Activated T-cell treated with anti-CD3 and anti-CD28 coated beads for 24 hours (primary cell): ENCODE data around the gene ADAMTSL3.
"Not testable (repeated sequence)": the region's sequence is repeated elsewhere in the genome, so short reads cannot be mapped to it uniquely, and the experiment has no call there.

Experiments used
- DNase-seq: peaks from one replicate; pipeline ENCODE4 v3.0.0-alpha.2; 2020; ENCODE audit warnings: low read depth

Gene ADAMTSL3

GRCh38 chr15:83922649-83923294 lies 268.8 kb downstream of the ADAMTSL3 start:
- no peak for DNase-seq

GRCh38 chr15:83926116-83926515 lies 272.2 kb downstream of the ADAMTSL3 start:
- no peak for DNase-seq

- DNase-seq, result no peak
Measured at GRCh38 chr15:83927704-83928391, 273.9 kb downstream of the ADAMTSL3 start.

GRCh38 chr15:83928392-83928734 lies 274.4 kb downstream of the ADAMTSL3 start:
- no peak for DNase-seq

- no peak for DNase-seq
Measured at GRCh38 chr15:83928878-83929418, 275.0 kb downstream of the ADAMTSL3 start.

GRCh38 chr15:83929619-83930018 lies 275.7 kb downstream of the ADAMTSL3 start:
- DNase-seq, result no peak

GRCh38 chr15:83930392-83931212 lies 276.7 kb downstream of the ADAMTSL3 start:
- DNase-seq, result no peak

- DNase-seq, result no peak
Measured at GRCh38 chr15:83935774-83936173, 281.9 kb downstream of the ADAMTSL3 start.

- DNase-seq, result no peak
Measured at GRCh38 chr15:83940136-83940535, 286.2 kb downstream of the ADAMTSL3 start.

GRCh38 chr15:83943043-83943442 lies 289.1 kb downstream of the ADAMTSL3 start:
- no peak for DNase-seq

- DNase-seq, result no peak
Measured at GRCh38 chr15:83943849-83944404, 290.0 kb downstream of the ADAMTSL3 start.

GRCh38 chr15:83947156-83947555 lies 293.2 kb downstream of the ADAMTSL3 start:
- DNase-seq, result no peak

- DNase-seq, result no peak
Measured at GRCh38 chr15:83954506-83954905, 300.6 kb downstream of the ADAMTSL3 start.

- DNase-seq, result no peak
Measured at GRCh38 chr15:83955806-83956265, 301.9 kb downstream of the ADAMTSL3 start.

- no peak for DNase-seq
Measured at GRCh38 chr15:83956887-83957286, 303.0 kb downstream of the ADAMTSL3 start.

- no peak for DNase-seq
Measured at GRCh38 chr15:83959477-83959876, 305.6 kb downstream of the ADAMTSL3 start.

GRCh38 chr15:83960192-83960829 lies 306.4 kb downstream of the ADAMTSL3 start:
- DNase-seq, result no peak

- no peak for DNase-seq
Measured at GRCh38 chr15:83961311-83961710, 307.4 kb downstream of the ADAMTSL3 start.

- DNase-seq, result not testable (repeated sequence)
Measured at GRCh38 chr15:83964967-83965366, 311.0 kb downstream of the ADAMTSL3 start.

- no peak for DNase-seq
Measured at GRCh38 chr15:83970295-83970890, 316.5 kb downstream of the ADAMTSL3 start.

- DNase-seq, result no peak
Measured at GRCh38 chr15:83971992-83972391, 318.1 kb downstream of the ADAMTSL3 start.
